Measurements from ENCODE around the gene HACD3. TPM values are rescaled to one million over a fixed set of nuclear protein-coding genes. Genes with fewer than 3 reads are reported as not detected.

The HACD3 gene
- total RNA-seq, 1 donor from 2014 or later, result 123 TPM

- Mint-ChIP-seq H3K36me3 (peaks cover 14% of the 10 kb centered on the region), H3K9me3 (no peaks in the 10 kb centered on the region), H3K4me3 (no peak overlapping the region), H3K27me3 (no peaks in the 10 kb centered on the region), H3K27ac (no peak overlapping the region), H3K4me1 (ENCODE audit: unreplicated experiment) (peaks cover 14% of the 10 kb centered on the region)
- no peak for DNase-seq (ENCODE audit: extremely low spot score, unreplicated experiment)
- TF ChIP-seq CTCF (conservative IDR thresholded peaks at IDR 0.05), result no peak
Measured at GRCh38 chr15:65512807-65513416, 17.4 kb upstream of the HACD3 start.

GRCh38 chr15:65516997-65517865 lies 13.0 kb upstream of the HACD3 start, which contains the start of gene DPP8:
Gene DPP8, minus strand, starts transcription at chr15:65517689. Its CDS starts 5,136 bp downstream, at chr15:65512553.
- Mint-ChIP-seq H3K36me3 (no peaks in the 10 kb centered on the region), H3K9me3 (no peaks in the 10 kb centered on the region), H3K27ac (peak within 1 kb of the TSS; percentile 87), H3K4me3 (peak within 1 kb of the TSS; percentile 92), H3K4me1 (ENCODE audit: unreplicated experiment) (peaks cover 14% of the 10 kb centered on the region), H3K27me3 (no peaks in the 10 kb centered on the region)
- TF ChIP-seq CTCF (conservative IDR thresholded peaks at IDR 0.05), result peak; percentile 96
- peak; percentile 93 for DNase-seq (ENCODE audit: extremely low spot score, unreplicated experiment)

- Mint-ChIP-seq H3K27me3 (no peaks in the 10 kb centered on the region), H3K36me3 (no peaks in the 10 kb centered on the region), H3K4me1 (ENCODE audit: unreplicated experiment) (peaks cover 14% of the 10 kb centered on the region), H3K9me3 (no peaks in the 10 kb centered on the region), H3K4me3 (peak overlapping the region; percentile 92), H3K27ac (peak overlapping the region; percentile 87)
- DNase-seq (ENCODE audit: extremely low spot score, unreplicated experiment), result no peak
- TF ChIP-seq CTCF (conservative IDR thresholded peaks at IDR 0.05), result no peak
Measured at GRCh38 chr15:65517866-65518207, 12.4 kb upstream of the HACD3 start.

- DNase-seq (ENCODE audit: extremely low spot score, unreplicated experiment), result no peak
- peaks cover 14% of the 10 kb centered on the region for H3K4me1 Mint-ChIP-seq (ENCODE audit: unreplicated experiment)
- no peaks in the 10 kb centered on the region for H3K9me3 Mint-ChIP-seq
- H3K27me3 Mint-ChIP-seq, result no peaks in the 10 kb centered on the region
- no peak for TF ChIP-seq CTCF (conservative IDR thresholded peaks at IDR 0.05)
- no peaks in the 10 kb centered on the region for H3K36me3 Mint-ChIP-seq
- peak overlapping the region; percentile 55 for H3K4me3 Mint-ChIP-seq
- no peak overlapping the region for H3K27ac Mint-ChIP-seq
Measured at GRCh38 chr15:65518633-65519285, 11.5 kb upstream of the HACD3 start.

GRCh38 chr15:65521350-65521749 lies 8.9 kb upstream of the HACD3 start:
- no peak overlapping the region for H3K4me3 Mint-ChIP-seq
- H3K9me3 Mint-ChIP-seq, result no peaks in the 10 kb centered on the region
- H3K4me1 Mint-ChIP-seq (ENCODE audit: unreplicated experiment), result peaks cover 8% of the 10 kb centered on the region
- no peaks in the 10 kb centered on the region for H3K36me3 Mint-ChIP-seq
- H3K27me3 Mint-ChIP-seq, result no peaks in the 10 kb centered on the region
- TF ChIP-seq CTCF (conservative IDR thresholded peaks at IDR 0.05), result no peak
- DNase-seq (ENCODE audit: extremely low spot score, unreplicated experiment), result no peak
- no peak overlapping the region for H3K27ac Mint-ChIP-seq
